Stimulated activated CD4-positive, alpha-beta T cell treated with anti-CD3 and anti-CD28 coated beads, Interleukin-15, amount 100 ng/mL, for 48 hours (primary cell): Measurements from ENCODE around the gene SYS1.

Experiments
- DNase-seq, 2 donors: peaks; one replicate each; pipeline ENCODE4 v3.0.0-alpha.2; 2020; ENCODE audit warnings: low read depth in 2 of 2

The SYS1 gene

GRCh38 chr20:45387274-45387673 is 24.3 kb downstream of the SYS1 start:
- no peak for DNase-seq

GRCh38 chr20:45390931-45391330 is 28.0 kb downstream of the SYS1 start:
- DNase-seq = no peak

DNA sequence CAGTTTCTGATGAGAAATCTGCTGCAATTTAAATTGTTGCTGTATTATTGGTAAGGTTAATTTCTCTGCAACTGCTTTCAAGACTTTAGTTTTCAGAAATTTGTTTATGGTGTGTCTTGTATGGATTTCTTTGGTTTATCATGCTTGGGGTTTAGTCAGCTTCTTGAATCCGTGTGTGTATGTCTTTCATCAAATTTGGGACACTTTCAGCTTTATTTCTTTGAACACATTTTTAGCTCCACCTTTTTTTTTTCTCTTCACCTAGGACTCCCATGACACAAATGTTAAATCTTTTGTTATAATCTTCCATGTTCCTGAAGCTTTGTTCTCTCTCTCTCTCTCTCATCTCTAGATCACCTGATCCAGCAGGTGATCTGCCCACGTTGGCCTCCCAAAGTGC is 28.6 kb downstream of the SYS1 start:
- DNase-seq = no peak

DNA sequence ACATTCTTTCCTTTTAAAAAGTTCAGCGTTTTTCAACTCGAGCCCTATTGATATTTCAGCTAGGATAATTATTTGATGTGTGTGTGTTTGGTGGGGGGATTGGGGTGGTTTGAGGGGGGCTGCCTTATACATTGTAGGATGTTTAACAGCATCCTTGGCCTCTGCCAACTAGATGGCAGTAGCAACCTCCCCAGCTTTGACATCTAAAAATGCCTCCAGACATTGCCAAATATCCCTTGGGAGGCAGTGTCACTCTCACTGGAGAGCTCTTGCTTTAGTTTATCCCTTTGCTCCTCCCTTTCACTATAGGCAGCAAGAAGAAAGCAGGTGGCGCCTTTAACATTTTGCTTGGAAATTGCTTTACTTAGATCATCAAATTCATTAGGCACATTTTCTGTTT is 29.8 kb downstream of the SYS1 start:
- DNase-seq = no peak

- DNase-seq = no peak
Measured at GRCh38 chr20:45394221-45395113, 31.5 kb downstream of the SYS1 start.

DNA sequence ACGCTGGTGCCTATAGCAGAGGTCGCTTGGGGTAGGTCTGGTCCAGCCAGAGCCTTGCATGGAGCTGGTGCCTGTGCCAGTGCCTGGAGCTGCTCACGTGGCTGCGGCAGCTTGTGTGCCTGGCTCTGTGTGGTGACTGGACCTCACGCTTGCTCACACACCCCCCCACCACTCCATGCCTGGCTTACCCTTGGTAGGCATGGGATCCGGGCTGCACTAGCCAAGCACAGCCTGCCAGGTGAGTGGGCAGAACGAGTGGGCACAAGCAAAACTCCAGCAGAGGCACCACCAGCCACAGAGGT is 32.1 kb downstream of the SYS1 start:
- DNase-seq = no peak

- no peak for DNase-seq
Measured at GRCh38 chr20:45399018-45399417, 36.1 kb downstream of the SYS1 start.

GRCh38 chr20:45400346-45401031 is 37.5 kb downstream of the SYS1 start:
- no peak for DNase-seq

DNA sequence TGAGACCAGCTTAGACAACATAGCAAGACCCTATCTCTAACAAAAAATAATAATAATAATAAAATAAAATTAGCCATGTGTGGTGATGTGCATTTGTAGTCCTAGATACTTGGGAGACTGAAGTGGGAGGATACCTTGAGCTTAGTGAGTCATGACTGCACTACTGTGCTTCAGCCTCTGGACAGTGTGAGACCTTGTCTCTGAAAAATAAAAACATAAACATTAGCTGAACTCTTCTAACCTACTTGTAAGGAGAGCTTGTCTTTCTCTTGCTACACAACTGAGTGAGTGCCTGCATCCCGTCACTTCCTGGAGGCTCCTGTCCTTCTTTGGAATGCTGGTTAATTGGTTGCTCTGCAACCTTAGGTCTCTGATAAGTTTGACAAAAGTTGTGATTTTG is 40.0 kb downstream of the SYS1 start:
- DNase-seq = no peak

- no peak for DNase-seq
Measured at GRCh38 chr20:45404438-45404837, 41.5 kb downstream of the SYS1 start.

DNA sequence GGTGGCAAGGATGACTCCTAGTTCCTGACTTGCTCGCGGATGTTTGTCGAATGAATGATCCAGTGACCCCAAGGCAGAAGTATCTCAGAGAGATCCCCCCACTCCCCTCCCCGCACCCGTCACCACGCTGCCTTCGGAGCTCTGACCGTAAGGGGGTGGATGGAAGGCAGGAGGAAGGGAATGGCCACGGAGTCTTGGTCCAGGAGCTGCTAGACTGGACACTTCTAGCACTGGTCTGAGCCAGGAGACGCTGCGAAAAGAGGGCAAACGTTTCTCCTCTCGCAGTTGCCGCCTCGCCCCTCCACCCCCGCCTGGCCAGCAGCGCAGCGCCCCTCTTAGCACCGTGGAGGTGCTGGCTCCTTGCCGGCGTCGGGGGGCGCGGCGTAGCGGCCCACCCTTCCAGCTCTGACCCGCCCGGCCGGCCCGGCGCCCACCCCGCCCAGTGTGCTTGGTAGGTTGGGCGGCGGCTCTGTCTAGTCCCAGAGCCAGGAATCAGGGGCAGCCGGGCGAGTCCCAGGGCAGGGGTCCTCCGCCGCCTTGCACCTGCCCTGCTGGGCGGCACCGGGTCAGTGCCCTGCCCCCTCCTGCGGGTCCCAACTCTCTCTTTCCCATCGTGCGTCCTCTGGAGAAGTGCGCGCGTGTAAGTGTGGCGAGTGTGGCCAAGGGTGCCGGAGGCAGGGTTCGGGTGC is 42.8 kb downstream of the SYS1 start:
- no peak for DNase-seq

- no peak for DNase-seq
Measured at GRCh38 chr20:45406260-45407066, 43.5 kb downstream of the SYS1 start.

DNA sequence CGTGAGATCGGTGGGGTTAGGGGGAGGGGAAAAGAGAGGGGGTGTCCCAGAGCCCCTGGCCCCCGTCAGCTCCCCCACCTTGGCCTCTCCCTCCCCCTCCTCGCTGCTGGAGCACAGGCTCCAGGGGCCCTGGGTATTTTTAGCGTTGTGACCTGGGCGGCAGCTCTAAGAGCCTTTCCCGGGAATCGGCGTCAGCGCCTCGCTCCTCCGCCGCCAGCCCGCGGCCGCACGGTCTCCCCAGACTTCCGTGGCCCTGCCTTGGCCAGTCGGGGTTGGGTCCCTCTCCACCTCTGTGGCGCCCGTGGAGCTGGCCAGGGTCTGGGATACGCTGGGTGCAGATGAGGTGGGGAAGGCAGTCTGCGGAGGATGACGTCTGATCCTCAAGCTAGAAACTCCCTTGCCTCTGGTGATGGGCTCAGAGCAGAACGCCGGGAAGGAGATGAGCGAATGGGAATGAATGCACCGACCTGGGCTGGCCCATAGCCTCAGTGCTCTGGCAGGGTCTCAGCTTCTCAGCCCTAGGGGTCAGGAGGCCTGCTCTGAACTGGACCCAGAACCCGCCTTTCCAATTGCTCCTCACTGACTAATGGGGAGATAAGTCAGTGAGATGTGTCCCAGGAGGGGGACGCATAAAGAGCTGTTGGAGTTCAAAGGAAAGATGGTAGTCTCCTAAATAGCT is 44.2 kb downstream of the SYS1 start:
- DNase-seq = no peak

DNA sequence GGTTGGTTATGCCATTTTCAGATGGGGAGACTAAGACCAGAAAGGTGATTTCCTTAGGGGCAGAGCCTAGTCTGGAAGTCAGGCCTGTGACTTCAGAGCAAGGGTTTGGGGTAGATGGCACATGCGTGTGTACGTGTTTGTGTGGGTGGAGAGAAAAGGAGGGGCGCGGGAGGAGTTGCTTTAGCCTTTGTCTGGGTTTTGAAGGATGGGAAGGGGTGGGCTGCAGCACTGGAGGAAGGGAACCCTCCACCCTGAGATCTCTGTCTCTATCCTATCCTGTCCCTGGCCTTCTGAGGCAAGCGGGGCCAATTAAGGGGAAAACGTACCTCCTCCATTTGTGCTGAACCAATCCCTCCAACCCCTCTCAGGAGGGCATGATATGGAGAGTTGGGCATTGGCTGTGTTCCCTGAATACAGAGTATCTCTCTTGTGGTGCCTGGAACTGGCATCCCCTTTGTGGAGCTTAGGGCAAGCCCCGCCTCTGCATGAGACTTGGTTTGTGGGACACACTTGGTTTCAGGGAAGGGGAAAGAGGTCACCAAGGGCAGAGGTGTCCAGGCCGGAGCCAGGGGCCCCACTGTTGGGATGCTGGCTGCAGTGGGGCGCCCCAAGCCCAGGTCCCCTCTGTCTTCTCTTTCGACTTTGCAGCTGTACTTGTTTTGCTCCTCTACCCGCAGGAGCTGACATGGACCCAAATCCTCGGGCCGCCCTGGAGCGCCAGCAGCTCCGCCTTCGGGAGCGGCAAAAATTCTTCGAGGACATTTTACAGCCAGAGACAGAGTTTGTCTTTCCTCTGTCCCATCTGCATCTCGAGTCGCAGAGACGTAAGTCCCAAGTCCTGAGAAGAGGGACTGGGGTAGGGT is 45.1 kb downstream of the SYS1 start, which contains the start of gene DBNDD2:
Gene DBNDD2, plus strand, starts transcription at position 507 of the 863 bp plus-strand sequence. Its CDS starts 179 bp downstream, at position 686.
- DNase-seq = no peak

GRCh38 chr20:45408646-45409213 is 45.8 kb downstream of the SYS1 start:
- no peak for DNase-seq

GRCh38 chr20:45409521-45410272 is 46.7 kb downstream of the SYS1 start:
- DNase-seq = no peak

- no peak for DNase-seq
Measured at GRCh38 chr20:45410887-45411286, 47.9 kb downstream of the SYS1 start.

DNA sequence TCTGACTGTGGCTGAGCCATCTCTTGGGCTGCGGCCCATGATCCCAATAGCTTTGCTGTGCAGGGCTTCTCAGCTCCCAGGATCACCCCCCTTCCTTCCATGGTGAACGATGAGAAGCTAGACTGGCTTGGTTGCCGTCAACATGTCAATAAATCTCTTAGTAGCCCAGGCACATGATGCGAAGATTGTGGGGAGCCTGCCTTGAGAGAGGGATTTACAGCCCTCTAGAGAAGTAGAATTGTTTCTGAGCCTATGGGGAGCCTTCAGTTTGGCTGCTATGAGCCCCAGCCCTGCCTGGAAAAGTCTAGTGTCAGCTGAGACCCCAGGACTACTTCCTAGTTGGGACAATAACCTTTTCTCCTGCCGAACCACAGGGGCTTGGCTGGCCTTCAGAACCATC is 49.7 kb downstream of the SYS1 start:
- DNase-seq = no peak

- no peak for DNase-seq
Measured at GRCh38 chr20:45413479-45413878, 50.5 kb downstream of the SYS1 start.
